WI38 (cell line): ENCODE measurements around the gene ALG6.

ENCODE experiments used
- H3K4me3 ChIP-seq: 2 replicates; pipeline ENCODE4 v1.5.1; 2011; ENCODE audit warnings: low read depth, mild to moderate bottlenecking, control low read depth, low read length
- CTCF ChIP-seq: IDR thresholded peaks from 2 replicates; pipeline ENCODE4 v1.5.1; 2012; ENCODE audit warnings: low read depth, mild to moderate bottlenecking, control low read depth, low read length

ALG6 gene

GRCh38 chr1:63326106-63326472, 41.3 kb upstream of the ALG6 start:
- no peak overlapping the region for H3K4me3 ChIP-seq
- no peak for TF ChIP-seq CTCF

GRCh38 chr1:63326473-63327380, 40.7 kb upstream of the ALG6 start:
- TF ChIP-seq CTCF, result no peak
- no peak overlapping the region for H3K4me3 ChIP-seq

- peak; percentile 77 for TF ChIP-seq CTCF
- H3K4me3 ChIP-seq, result no peak overlapping the region
These were observed 39.9 kb upstream of the ALG6 start for GRCh38 chr1:63327417-63328054.

GRCh38 chr1:63328122-63328521, 39.3 kb upstream of the ALG6 start:
- TF ChIP-seq CTCF, result no peak
- no peak overlapping the region for H3K4me3 ChIP-seq

- no peak for TF ChIP-seq CTCF
- no peak overlapping the region for H3K4me3 ChIP-seq
These were observed 38.6 kb upstream of the ALG6 start for GRCh38 chr1:63328781-63329180.

- no peak overlapping the region for H3K4me3 ChIP-seq
- no peak for TF ChIP-seq CTCF
These were observed 37.7 kb upstream of the ALG6 start for GRCh38 chr1:63329621-63330330.
